Measurements from ENCODE around the gene MAP2K6.
"Not testable (repeated sequence)": the region's sequence is repeated elsewhere in the genome, so short reads cannot be mapped to it uniquely, and the experiment has no call there.

MAP2K6 gene

GRCh38 chr17:69473841-69474831 lies 59.6 kb downstream of the MAP2K6 start:
- Histone ChIP-seq H3K27ac (ENCODE audit: low read depth, low read length, severe bottlenecking) (no peak overlapping the region), H3K4me3 (ENCODE audit: extremely low read depth, insufficient read depth, low read length, poor library complexity, severe bottlenecking) (no peak overlapping the region), H3K36me3 (ENCODE audit: control insufficient read depth, insufficient read depth, low read length) (no peaks in the 10 kb centered on the region), H3K9me3 (ENCODE audit: control insufficient read depth, low read length) (no peaks in the 10 kb centered on the region), H3K4me1 (ENCODE audit: control insufficient read depth, insufficient read depth, low read length, poor library complexity, severe bottlenecking) (no peaks in the 10 kb centered on the region)
- WGBS, 2 experiments (ENCODE audit: insufficient coverage in 2 of 2): 94 to 98% methylated on average over 4 to 5 of the region's 7 CpGs

GRCh38 chr17:69477204-69477902 lies 62.9 kb downstream of the MAP2K6 start:
- no peak overlapping the region for H3K27ac ChIP-seq (ENCODE audit: low read depth, low read length, severe bottlenecking)
- H3K4me1 ChIP-seq (ENCODE audit: control insufficient read depth, insufficient read depth, low read length, poor library complexity, severe bottlenecking): no peaks in the 10 kb centered on the region
- H3K4me3 ChIP-seq (ENCODE audit: extremely low read depth, insufficient read depth, low read length, poor library complexity, severe bottlenecking): no peak overlapping the region
- H3K36me3 ChIP-seq (ENCODE audit: control insufficient read depth, insufficient read depth, low read length): no peaks in the 10 kb centered on the region
- H3K9me3 ChIP-seq (ENCODE audit: control insufficient read depth, low read length): no peaks in the 10 kb centered on the region
- 84 to 96% methylated on average over 4 to 5 of the region's 6 CpGs for WGBS, 2 experiments (ENCODE audit: insufficient coverage in 2 of 2)

- Histone ChIP-seq H3K36me3 (ENCODE audit: control insufficient read depth, insufficient read depth, low read length) (no peaks in the 10 kb centered on the region), H3K27ac (ENCODE audit: low read depth, low read length, severe bottlenecking) (no peak overlapping the region), H3K4me1 (ENCODE audit: control insufficient read depth, insufficient read depth, low read length, poor library complexity, severe bottlenecking) (no peaks in the 10 kb centered on the region), H3K4me3 (ENCODE audit: extremely low read depth, insufficient read depth, low read length, poor library complexity, severe bottlenecking) (no peak overlapping the region), H3K9me3 (ENCODE audit: control insufficient read depth, low read length) (no peaks in the 10 kb centered on the region)
- 95 to 100% methylated on average over 3 of the region's 4 CpGs for WGBS, 2 experiments (ENCODE audit: insufficient coverage in 2 of 2)
These were observed 63.4 kb downstream of the MAP2K6 start for GRCh38 chr17:69477903-69478266.

- WGBS, 2 experiments (ENCODE audit: insufficient coverage in 2 of 2): no CpG with 5 or more reads among the region's 4 CpGs
- no peaks in the 10 kb centered on the region for H3K4me1 ChIP-seq (ENCODE audit: control insufficient read depth, insufficient read depth, low read length, poor library complexity, severe bottlenecking)
- H3K36me3 ChIP-seq (ENCODE audit: control insufficient read depth, insufficient read depth, low read length): no peaks in the 10 kb centered on the region
- H3K9me3 ChIP-seq (ENCODE audit: control insufficient read depth, low read length): no peaks in the 10 kb centered on the region
- no peak overlapping the region for H3K27ac ChIP-seq (ENCODE audit: low read depth, low read length, severe bottlenecking)
- H3K4me3 ChIP-seq (ENCODE audit: extremely low read depth, insufficient read depth, low read length, poor library complexity, severe bottlenecking): no peak overlapping the region
These were observed 64.4 kb downstream of the MAP2K6 start for GRCh38 chr17:69478916-69479315.

- not testable (repeated sequence) for H3K4me3 ChIP-seq (ENCODE audit: extremely low read depth, insufficient read depth, low read length, poor library complexity, severe bottlenecking); H3K4me1 ChIP-seq (ENCODE audit: control insufficient read depth, insufficient read depth, low read length, poor library complexity, severe bottlenecking); H3K36me3 ChIP-seq (ENCODE audit: control insufficient read depth, insufficient read depth, low read length); H3K9me3 ChIP-seq (ENCODE audit: control insufficient read depth, low read length); H3K27ac ChIP-seq (ENCODE audit: low read depth, low read length, severe bottlenecking)
- WGBS, 2 experiments (ENCODE audit: insufficient coverage in 2 of 2): 70 to 75% methylated on average over 2 to 3 of the region's 7 CpGs
These were observed 65.3 kb downstream of the MAP2K6 start for GRCh38 chr17:69479756-69480155.

GRCh38 chr17:69480245-69480644 lies 65.7 kb downstream of the MAP2K6 start:
- 82 to 100% methylated on average over 4 of the region's 4 CpGs for WGBS, 2 experiments (ENCODE audit: insufficient coverage in 2 of 2)

GRCh38 chr17:69485251-69485661 lies 70.8 kb downstream of the MAP2K6 start:
- no peak overlapping the region for H3K27ac ChIP-seq (ENCODE audit: low read depth, low read length, severe bottlenecking)
- no peaks in the 10 kb centered on the region for H3K36me3 ChIP-seq (ENCODE audit: control insufficient read depth, insufficient read depth, low read length)
- peaks cover 8% of the 10 kb centered on the region for H3K4me1 ChIP-seq (ENCODE audit: control insufficient read depth, insufficient read depth, low read length, poor library complexity, severe bottlenecking)
- WGBS, 2 experiments (ENCODE audit: insufficient coverage in 2 of 2): no CpG with 5 or more reads among the region's 3 CpGs
- no peak overlapping the region for H3K4me3 ChIP-seq (ENCODE audit: extremely low read depth, insufficient read depth, low read length, poor library complexity, severe bottlenecking)
- H3K9me3 ChIP-seq (ENCODE audit: control insufficient read depth, low read length): no peaks in the 10 kb centered on the region

More at GRCh38 chr17:69480245-69480644, 65.7 kb downstream of the MAP2K6 start:
- Histone ChIP-seq H3K27ac (ENCODE audit: low read depth, low read length, severe bottlenecking) (no peak overlapping the region), H3K4me3 (ENCODE audit: extremely low read depth, insufficient read depth, low read length, poor library complexity, severe bottlenecking) (no peak overlapping the region), H3K4me1 (ENCODE audit: control insufficient read depth, insufficient read depth, low read length, poor library complexity, severe bottlenecking) (peaks cover 2% of the 10 kb centered on the region), H3K9me3 (ENCODE audit: control insufficient read depth, low read length) (no peaks in the 10 kb centered on the region), H3K36me3 (ENCODE audit: control insufficient read depth, insufficient read depth, low read length) (no peaks in the 10 kb centered on the region)

- no peak overlapping the region for H3K27ac ChIP-seq (ENCODE audit: low read depth, low read length, severe bottlenecking)
- H3K36me3 ChIP-seq (ENCODE audit: control insufficient read depth, insufficient read depth, low read length): no peaks in the 10 kb centered on the region
- H3K4me3 ChIP-seq (ENCODE audit: extremely low read depth, insufficient read depth, low read length, poor library complexity, severe bottlenecking): no peak overlapping the region
- WGBS, 2 experiments (ENCODE audit: insufficient coverage in 2 of 2): 67 to 80% methylated on average over 2 to 3 of the region's 3 CpGs
- peaks cover 8% of the 10 kb centered on the region for H3K4me1 ChIP-seq (ENCODE audit: control insufficient read depth, insufficient read depth, low read length, poor library complexity, severe bottlenecking)
- H3K9me3 ChIP-seq (ENCODE audit: control insufficient read depth, low read length): no peaks in the 10 kb centered on the region
These were observed 71.6 kb downstream of the MAP2K6 start for GRCh38 chr17:69485901-69486643.

- Histone ChIP-seq H3K4me1 (ENCODE audit: control insufficient read depth, insufficient read depth, low read length, poor library complexity, severe bottlenecking) (peaks cover 8% of the 10 kb centered on the region), H3K4me3 (ENCODE audit: extremely low read depth, insufficient read depth, low read length, poor library complexity, severe bottlenecking) (no peak overlapping the region), H3K9me3 (ENCODE audit: control insufficient read depth, low read length) (no peaks in the 10 kb centered on the region), H3K36me3 (ENCODE audit: control insufficient read depth, insufficient read depth, low read length) (no peaks in the 10 kb centered on the region), H3K27ac (ENCODE audit: low read depth, low read length, severe bottlenecking) (no peak overlapping the region)
- WGBS, 2 experiments (ENCODE audit: insufficient coverage in 2 of 2): 93 to 98% methylated on average over 8 to 9 of the region's 13 CpGs
These were observed 72.5 kb downstream of the MAP2K6 start for GRCh38 chr17:69486779-69487637.

GRCh38 chr17:69489313-69489712 lies 74.8 kb downstream of the MAP2K6 start:
- Histone ChIP-seq H3K4me1 (ENCODE audit: control insufficient read depth, insufficient read depth, low read length, poor library complexity, severe bottlenecking) (peaks cover 12% of the 10 kb centered on the region), H3K27ac (ENCODE audit: low read depth, low read length, severe bottlenecking) (no peak overlapping the region), H3K9me3 (ENCODE audit: control insufficient read depth, low read length) (no peaks in the 10 kb centered on the region), H3K4me3 (ENCODE audit: extremely low read depth, insufficient read depth, low read length, poor library complexity, severe bottlenecking) (no peak overlapping the region), H3K36me3 (ENCODE audit: control insufficient read depth, insufficient read depth, low read length) (no peaks in the 10 kb centered on the region)
- whole genome bisulfite sequencing, 2 experiments (ENCODE audit: insufficient coverage in 2 of 2): 80 to 100% methylated on average over 1 of the region's 4 CpGs
